Activated T-helper 1 cell treated with anti-CD3 and anti-CD28 coated beads, Interleukin-2, amount 50 U/mL, for 16 hours (primary cell): Measurements from ENCODE around the gene MBNL1.
"Not testable (repeated sequence)": the region's sequence is repeated elsewhere in the genome, so short reads cannot be mapped to it uniquely, and the experiment has no call there.

Experiments
- DNase-seq, 2 donors: peaks; one replicate each; pipeline ENCODE4 v3.0.0-alpha.2; 2020; ENCODE audit warnings: low read depth in 1 of 2, low spot score in 1 of 2

Gene MBNL1

DNA sequence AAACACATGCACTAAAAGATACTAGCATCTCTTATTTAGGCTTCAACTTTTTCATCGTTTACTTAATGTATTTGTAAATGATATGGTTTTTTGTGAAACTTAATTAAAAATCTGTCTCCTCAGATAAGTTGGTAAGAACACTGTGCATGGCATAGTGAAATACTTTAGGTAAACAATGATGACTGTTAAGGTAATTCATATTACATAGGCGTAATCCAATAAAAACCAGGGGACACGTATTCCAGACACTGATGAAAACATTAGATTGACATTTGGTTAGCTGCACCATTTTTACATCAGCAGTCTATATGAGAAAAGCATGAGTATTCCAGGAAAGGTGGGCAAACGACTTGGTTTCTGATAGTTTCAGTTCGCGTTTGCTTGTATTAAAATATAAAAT, 170.0 kb downstream of the MBNL1 start:
- DNase-seq: no peak

- not testable (repeated sequence) for DNase-seq
Observed at GRCh38 chr3:152440243-152440642, 171.5 kb downstream of the MBNL1 start.

GRCh38 chr3:152443212-152444023, 174.7 kb downstream of the MBNL1 start:
- DNase-seq: no peak

- DNase-seq: no peak
Observed at GRCh38 chr3:152444029-152444641, 175.4 kb downstream of the MBNL1 start.

DNA sequence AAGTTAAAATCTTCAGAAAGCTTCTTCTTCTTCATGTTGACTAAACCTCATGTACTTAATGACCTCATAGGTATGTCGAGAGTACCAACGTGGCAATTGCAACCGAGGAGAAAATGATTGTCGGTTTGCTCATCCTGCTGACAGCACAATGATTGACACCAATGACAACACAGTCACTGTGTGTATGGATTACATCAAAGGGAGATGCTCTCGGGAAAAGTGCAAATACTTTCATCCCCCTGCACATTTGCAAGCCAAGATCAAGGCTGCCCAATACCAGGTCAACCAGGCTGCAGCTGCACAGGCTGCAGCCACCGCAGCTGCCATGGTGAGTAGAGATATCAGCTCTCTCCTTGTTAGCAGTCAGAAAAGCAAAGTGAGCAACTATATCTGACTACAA, 176.5 kb downstream of the MBNL1 start:
- DNase-seq: no peak

DNA sequence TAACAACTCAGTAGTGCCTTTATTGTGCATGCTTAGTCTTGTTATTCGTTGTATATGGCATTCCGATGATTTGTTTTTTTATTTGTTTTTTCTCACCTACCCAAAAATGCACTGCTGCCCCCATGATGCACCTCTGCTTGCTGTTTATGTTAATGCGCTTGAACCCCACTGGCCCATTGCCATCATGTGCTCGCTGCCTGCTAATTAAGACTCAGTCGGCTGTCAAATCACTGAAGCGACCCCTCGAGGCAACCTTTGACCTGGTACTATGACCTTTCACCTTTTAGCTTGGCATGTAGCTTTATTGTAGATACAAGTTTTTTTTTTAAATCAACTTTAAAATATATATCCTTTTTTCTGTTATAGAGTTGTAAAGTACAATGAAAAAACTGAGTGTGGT, 177.8 kb downstream of the MBNL1 start:
- DNase-seq: no peak

GRCh38 chr3:152447511-152447910, 178.8 kb downstream of the MBNL1 start:
- no peak for DNase-seq

GRCh38 chr3:152448091-152448490, 179.4 kb downstream of the MBNL1 start:
- DNase-seq: no peak

DNA sequence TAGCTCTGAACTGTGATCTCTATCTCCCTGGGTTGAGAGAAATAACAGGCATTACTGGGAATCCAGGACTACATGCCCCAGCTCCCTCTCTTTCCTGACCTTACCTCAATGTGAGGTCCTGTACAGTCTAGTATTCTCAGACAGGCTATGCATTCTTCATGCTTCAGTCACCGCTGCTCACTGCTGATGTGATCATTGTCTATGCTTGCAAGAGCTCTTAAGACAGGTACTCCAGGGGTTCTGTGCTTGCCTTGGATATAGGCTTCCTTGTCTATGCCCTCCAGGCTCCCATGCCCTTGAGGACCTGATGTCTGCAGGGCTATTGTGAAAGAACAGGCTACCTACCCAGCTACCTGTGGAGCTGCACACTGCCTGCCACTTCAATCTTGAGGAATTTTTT, 183.6 kb downstream of the MBNL1 start:
- no peak for DNase-seq

- DNase-seq: no peak
Observed at GRCh38 chr3:152454076-152454875, 185.5 kb downstream of the MBNL1 start.

- no peak for DNase-seq
Observed at GRCh38 chr3:152455989-152456388, 187.3 kb downstream of the MBNL1 start.

DNA sequence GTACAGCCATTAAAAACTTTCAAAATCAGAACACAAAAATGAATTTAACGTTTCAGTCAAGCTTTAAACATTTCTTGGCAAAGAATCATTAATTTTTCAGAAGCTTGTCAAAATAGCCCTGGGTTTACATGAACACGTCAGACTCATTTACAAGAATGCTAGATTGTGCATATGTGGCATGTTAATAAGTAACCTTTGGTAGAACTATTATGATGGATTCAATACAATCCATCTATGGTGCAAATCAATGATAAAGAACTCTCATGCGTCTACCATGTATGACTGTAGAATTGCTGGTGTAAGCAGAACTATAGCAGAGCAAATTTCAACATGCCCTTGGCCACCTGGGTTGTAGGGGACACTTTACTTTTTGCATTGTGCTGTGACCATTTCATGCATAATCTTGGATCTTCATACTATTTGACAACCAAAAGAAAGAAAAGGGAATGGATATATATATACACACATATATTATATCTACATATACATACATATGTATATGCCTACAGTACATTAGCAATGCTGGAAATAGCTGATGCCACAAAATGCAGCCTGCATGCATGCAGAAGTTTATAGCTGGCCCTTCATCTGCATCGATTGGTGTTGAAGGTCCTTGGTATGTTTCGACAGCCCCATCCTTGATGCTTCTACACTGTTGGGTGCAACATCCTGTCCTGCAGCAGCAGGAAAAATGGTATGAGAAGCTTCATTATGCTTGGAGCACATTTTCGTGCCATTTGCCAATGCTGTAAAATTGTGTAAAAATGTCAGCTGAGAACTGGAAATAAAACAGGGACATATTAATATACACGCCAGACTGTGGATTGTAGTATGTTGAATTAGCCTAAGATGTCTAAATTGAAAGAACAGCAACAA, 189.0 kb downstream of the MBNL1 start:
- no peak for DNase-seq

- DNase-seq: no peak
Observed at GRCh38 chr3:152458376-152459117, 189.8 kb downstream of the MBNL1 start.

- DNase-seq: no peak
Observed at GRCh38 chr3:152459118-152459515, 190.4 kb downstream of the MBNL1 start.

DNA sequence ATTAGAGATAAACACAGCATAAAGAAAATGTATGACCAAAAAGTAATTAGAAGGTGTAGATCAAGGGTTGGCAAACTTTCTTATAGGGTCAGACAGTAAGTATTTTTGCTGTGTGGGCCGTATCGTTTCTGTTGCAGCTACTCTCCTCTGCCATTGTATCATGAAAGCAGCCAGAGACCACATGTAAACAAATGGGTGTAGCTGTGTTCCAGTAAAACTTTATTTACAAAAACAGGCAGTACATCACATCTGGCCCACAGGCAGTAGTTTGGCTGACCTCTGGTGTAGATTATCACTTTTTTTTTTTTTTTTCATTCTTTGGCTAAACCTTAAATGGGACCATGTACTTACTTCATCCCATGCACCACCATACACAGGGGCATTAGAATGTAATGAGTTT, 190.8 kb downstream of the MBNL1 start:
- no peak for DNase-seq

DNA sequence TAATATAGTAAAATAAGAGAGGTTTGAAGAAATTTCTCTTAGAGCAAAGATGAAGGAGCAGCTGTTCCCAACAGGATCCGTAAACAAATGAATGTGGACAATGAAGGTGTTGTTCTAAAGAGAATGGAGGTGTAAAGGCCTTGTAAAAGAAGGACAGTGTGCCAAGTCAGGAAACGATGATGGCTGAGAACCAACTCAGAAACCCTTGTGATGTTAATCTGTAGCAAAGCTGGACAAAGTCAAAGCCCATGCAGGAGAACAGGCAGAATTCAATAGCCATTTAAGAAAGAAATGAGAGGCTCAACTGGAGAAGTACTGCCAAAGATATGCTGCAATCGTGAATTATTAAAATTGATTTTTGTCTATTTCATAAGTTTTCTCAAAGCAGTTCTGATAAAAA, 192.2 kb downstream of the MBNL1 start:
- no peak for DNase-seq

- no peak for DNase-seq
Observed at GRCh38 chr3:152461460-152461859, 192.7 kb downstream of the MBNL1 start.

DNA sequence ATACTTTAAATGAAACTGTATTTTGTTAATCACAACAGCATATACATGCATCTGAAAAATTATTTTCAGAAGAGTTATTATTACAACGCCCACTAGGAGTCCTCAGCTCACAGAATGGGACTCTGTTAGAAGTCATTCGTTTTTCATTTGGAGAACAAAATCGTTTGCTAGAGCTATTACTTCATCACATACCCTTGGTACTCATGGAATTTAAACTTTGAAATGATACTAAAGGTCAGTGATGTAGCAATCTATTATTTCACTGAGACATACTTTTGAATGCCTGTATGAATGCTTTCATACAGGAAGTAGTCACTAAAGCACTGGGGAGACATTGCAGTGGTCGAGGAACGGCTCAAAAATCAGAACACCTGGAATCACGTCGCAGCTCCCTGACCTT, 198.1 kb downstream of the MBNL1 start:
- DNase-seq: no peak

GRCh38 chr3:152469248-152470025, 200.7 kb downstream of the MBNL1 start:
- DNase-seq: no peak

DNA sequence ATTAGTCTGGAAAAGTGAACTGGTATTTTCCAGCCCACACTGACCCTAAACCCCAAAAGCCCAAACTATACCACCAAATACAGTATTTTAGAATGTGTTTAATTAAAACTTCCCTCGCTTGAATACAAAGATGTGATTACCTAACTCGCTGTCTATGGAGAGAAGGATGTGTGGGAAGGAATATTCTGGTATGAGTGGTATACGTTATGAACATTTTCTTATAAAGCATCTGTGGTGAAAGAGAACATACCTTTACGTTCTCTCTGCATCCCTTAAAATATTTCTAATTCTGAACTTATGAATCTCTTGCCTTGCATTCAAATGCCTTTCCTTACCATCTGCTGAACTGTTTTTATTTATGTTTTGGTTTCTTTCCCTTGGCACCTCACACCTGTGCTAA, 201.4 kb downstream of the MBNL1 start:
- no peak for DNase-seq
